Upper lobe of left lung (tissue), 4 donors: ENCODE data around the gene CPM.

Source experiments
- EP300 ChIP-seq, 4 donors: sonication (generic); formaldehyde crosslinking; IDR thresholded peaks; one replicate each; pipeline ENCODE4 v1.5.1; 2017; ENCODE audit warnings: antibody characterized with exemption in 4 of 4, control low read depth in 2 of 4
- POLR2A ChIP-seq, 4 donors: fragments of 450-650 bp; IDR thresholded peaks; one replicate each; pipeline ENCODE4 v1.5.1; 2016 to 2017; ENCODE audit warnings: antibody characterized with exemption in 4 of 4, mild to moderate bottlenecking in 2 of 4
- POLR2AphosphoS5 ChIP-seq, 2 donors: sonication (generic); formaldehyde crosslinking; IDR thresholded peaks; one replicate each; pipeline ENCODE4 v1.5.1; 2017; ENCODE audit warnings: antibody characterized with exemption in 2 of 2
- TF ChIP-seq, protein P1 (sequence below), 6 experiments: fragments of 450-650 bp in 4 of 6; fragments of 200-600 bp in 2 of 6; sonication (generic) in 2 of 6; IDR thresholded peaks; one replicate each; pipeline ENCODE4 v1.5.1; 2016 to 2019; ENCODE audit warnings: antibody characterized with exemption in 6 of 6

DNA sequence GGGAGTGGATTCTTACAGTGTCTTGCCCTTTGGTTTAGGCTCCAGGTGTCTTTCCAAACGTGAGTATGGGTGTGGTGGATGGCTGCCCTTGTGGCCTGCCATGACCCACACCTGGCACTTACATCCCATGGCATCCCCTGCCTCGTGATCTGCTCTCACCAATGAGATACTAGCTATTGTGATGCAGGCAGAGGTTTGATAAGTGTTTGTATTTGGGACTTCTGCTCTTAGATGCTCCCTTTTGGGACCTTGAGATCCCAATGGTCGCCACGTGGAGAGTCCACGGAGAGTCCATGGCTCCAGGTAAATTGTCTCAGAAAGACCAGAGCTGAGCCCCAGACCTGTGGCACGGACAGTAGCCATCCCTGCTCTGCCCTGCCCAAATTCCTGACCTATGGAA is 62.5 kb downstream of the CPM start:
- TF ChIP-seq POLR2A (IDR thresholded peaks at IDR 0.05) (no peak), POLR2AphosphoS5 (IDR thresholded peaks at IDR 0.05) (no peak), EP300 (IDR thresholded peaks at IDR 0.05) (no peak)
- TF ChIP-seq, protein P1, sequence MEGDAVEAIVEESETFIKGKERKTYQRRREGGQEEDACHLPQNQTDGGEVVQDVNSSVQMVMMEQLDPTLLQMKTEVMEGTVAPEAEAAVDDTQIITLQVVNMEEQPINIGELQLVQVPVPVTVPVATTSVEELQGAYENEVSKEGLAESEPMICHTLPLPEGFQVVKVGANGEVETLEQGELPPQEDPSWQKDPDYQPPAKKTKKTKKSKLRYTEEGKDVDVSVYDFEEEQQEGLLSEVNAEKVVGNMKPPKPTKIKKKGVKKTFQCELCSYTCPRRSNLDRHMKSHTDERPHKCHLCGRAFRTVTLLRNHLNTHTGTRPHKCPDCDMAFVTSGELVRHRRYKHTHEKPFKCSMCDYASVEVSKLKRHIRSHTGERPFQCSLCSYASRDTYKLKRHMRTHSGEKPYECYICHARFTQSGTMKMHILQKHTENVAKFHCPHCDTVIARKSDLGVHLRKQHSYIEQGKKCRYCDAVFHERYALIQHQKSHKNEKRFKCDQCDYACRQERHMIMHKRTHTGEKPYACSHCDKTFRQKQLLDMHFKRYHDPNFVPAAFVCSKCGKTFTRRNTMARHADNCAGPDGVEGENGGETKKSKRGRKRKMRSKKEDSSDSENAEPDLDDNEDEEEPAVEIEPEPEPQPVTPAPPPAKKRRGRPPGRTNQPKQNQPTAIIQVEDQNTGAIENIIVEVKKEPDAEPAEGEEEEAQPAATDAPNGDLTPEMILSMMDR (IDR thresholded peaks at IDR 0.05) = no peak
